Right ventricle myocardium inferior (tissue), 1 donor: ENCODE results near the gene SETD3. TPM values are rescaled to one million over a fixed set of nuclear protein-coding genes. Genes with fewer than 3 reads are reported as not detected.
A peak's percentile ranks its signal among the peaks of the same experiment; 100 is the strongest.

ENCODE experiments used
- ATAC-seq: fragments of 200-7000 bp; cut with Tn5 transposase; one replicate; pipeline ENCODE4 v1.9.1; 2020; ENCODE audit warnings: mild to moderate bottlenecking, moderate library complexity
- DNase-seq: peaks from one replicate; pipeline ENCODE4 v3.0.0; 2021; ENCODE audit errors: missing footprints
- intact Hi-C: fragments of 100-400 bp; cut with DNase I; formaldehyde crosslinking; loops from one replicate; pipeline ENCODE4 v1.11.0; 2022
- total RNA-seq: library from RNA; stranded (reverse); fragmentation: NEBNext Ultra II Directional; extraction: Animal tissue kit (Norgen Biotek cat#: 25700); gene quantifications from one replicate; pipeline ENCODE4 v1.2.1, GENCODE V29; 2021
- donor health status: DM: no; HTN: yes; CAD: no; lungs with severe emphysema.

The SETD3 gene
- total RNA-seq, 1 donor from 2014 or later = 97.2 TPM

GRCh38 chr14:99507860-99508640, 27.4 kb upstream of the SETD3 start:
- DNase-seq (no peak), ATAC-seq (no peak)
- intact Hi-C loops = no loop called here

- ATAC-seq = no peak
These were observed 25.6 kb upstream of the SETD3 start for GRCh38 chr14:99506276-99506675.

GRCh38 chr14:99505089-99505488, 24.4 kb upstream of the SETD3 start:
- intact Hi-C loops = no loop called here
- no peak for ATAC-seq
- DNase-seq = no peak

More at GRCh38 chr14:99506276-99506675, 25.6 kb upstream of the SETD3 start:
- intact Hi-C loops = no loop called here
- no peak for DNase-seq

- ATAC-seq (no peak), DNase-seq (no peak)
- intact Hi-C loops = no loop called here
These were observed 23.3 kb upstream of the SETD3 start for GRCh38 chr14:99503848-99504453.

- intact Hi-C loops = no loop called here
- DNase-seq (no peak), ATAC-seq (no peak)
These were observed 22.3 kb upstream of the SETD3 start for GRCh38 chr14:99502989-99503421.

DNA sequence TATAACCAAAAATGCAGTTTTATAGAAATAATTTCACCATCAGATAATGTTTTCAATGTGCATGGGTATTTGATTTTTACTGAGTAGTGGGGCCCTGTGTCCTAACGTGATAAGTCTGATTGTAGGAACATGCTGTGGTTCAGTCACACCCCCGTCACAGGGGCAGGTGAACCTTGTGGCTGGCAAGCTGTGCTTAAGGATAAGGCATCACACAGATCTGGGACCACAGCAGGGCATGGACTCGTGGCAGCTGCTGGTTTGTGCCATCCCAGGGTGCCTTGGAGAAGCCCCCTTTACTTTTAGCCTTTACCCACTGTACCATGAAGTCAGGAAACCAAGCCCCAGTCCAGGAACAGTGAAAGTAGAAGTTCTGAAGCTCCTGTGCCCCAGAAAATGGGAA, 17.2 kb upstream of the SETD3 start:
- no peak for DNase-seq
- no peak for ATAC-seq
- intact Hi-C loops = no loop called here

GRCh38 chr14:99497341-99497740, 16.7 kb upstream of the SETD3 start:
- ATAC-seq (no peak), DNase-seq (no peak)
- intact Hi-C loops = no loop called here

GRCh38 chr14:99484106-99484505, 3.4 kb upstream of the SETD3 start:
- intact Hi-C loops = no loop called here
- DNase-seq (no peak), ATAC-seq (no peak)

DNA sequence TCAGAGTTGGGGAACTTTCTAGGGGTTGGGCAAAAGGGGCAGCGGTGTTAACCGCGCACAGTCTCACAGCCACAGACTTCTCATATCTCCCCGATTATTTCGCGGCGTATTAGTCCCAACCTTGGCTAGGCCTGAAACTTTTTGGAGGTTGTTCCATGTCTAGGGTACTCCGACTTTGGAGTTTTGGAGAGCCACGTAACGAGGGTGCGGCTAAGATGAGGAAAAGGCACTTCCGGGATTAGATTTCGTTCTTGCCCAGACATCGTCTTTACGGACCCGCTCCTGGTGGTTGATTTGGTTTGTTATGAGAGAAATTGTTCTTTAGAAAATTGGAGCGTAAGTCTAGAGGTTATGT, 1.1 kb upstream of the SETD3 start:
- intact Hi-C loops = no loop called here
- no peak for ATAC-seq
- DNase-seq = no peak

DNA sequence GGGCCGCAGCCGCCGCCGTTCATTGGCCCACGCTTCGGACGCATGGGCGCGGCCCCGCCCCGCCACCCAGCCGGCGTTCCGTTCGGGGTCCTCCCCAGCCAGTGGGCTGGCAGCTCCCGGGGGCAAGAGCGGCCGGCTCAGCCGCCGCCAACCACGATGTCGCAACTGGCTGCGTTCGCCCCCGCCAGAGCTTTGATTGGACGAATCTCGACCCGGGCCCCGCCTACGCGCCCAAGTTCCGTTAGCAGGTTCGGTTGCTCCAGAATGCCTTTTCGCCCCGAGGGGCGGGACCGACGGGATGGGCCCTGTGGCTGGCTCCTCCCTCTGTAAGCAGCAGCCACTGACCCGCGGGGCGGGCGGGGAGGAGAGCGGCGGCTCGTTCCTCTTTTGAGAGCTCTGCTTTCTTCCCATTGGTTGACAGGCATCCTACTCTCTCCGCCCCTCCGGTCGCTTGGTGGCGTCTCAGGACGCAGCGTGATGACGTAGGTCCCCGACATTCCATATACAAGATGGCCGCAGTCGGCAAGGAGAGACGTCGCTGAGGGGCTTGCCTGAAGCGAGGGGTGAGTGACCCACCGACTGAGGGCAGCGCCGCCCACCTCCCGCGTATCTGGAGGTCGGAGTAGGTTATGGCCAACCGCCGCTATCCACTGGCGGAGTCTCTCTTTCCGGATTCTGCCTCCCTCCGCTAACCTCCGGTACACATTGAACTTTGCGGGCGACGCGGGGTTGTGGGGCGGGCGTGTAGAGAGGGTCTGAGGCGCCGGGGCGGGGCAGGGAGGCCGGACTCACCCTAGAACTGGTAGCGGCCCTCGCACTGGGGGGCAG, 472 bp upstream of the SETD3 start, which contains the start of gene CCNK:
Gene CCNK (plus strand): TSS at position 493 of the 828 bp plus-strand sequence. CDS start 11,269 bp downstream, outside the sequence.
- ATAC-seq = peak; percentile 97
- intact Hi-C loops = no loop called here

DNA sequence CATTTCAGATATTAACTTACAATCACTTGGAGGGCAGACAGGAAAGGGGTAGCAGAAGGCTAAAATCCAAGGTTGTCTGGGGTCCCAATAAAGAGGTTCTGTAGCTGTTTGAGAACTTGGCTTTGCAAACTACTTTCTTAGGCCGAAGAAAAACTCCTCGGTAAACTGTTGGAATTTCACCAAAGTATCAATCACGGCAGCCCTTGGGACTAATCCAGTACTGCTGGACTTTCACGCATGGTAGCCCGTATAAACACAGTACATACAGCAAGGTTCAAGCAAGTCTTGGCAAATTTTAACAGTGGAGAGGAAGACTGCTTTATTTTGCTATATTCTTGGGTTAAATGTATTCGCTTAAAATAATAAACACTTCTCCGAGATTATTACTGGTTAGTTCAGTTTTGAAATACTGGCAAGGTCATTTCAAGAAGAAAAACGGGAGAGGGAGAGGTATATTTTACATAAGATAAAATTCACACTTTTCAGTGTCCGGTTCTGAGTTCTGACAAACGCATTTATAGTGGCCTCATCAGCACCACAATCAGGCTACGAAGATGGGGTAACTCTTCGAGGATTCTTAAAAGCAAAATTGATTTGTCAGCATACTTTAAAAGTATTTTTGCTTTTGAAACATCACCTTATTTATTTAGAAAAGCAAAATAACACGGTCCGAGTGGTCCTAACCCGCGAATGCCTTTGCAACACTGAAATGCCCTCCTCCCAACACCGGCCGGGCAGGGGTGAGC, 1.3 kb downstream of the SETD3 start:
- no peak for ATAC-seq
- intact Hi-C loops = no loop called here
- no peak for DNase-seq

More for the DNA sequence above, 472 bp upstream of the SETD3 start, which contains the start of gene CCNK:
- DNase-seq = peak; percentile 100

- ATAC-seq = no peak
- intact Hi-C loops = no loop called here
- DNase-seq = no peak
These were observed 2.5 kb downstream of the SETD3 start for GRCh38 chr14:99478128-99478527.

DNA sequence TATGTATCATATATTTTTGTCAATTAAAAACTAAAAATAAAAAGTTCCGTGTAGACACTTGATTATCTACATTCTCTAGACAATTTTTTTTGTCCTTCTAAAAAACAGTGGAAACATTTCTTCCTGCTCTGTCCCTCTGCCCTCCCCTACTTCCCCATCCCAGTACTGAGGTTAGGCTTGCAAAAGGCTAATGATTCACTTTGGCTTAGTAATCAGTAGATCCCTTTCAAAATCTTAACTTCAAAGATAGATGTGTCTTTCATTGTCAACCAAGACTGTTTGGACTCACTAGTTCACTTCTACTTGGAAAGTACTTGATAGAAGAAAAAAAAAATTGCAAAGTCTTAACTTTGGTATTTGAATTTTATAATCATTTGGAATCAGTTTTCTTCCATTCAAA, 3.8 kb downstream of the SETD3 start:
- intact Hi-C loops = no loop called here
- ATAC-seq (no peak), DNase-seq (no peak)

- DNase-seq = no peak
- no peak for ATAC-seq
- intact Hi-C loops = no loop called here
These were observed 5.0 kb downstream of the SETD3 start for GRCh38 chr14:99475660-99476059.

- DNase-seq (no peak), ATAC-seq (peak; percentile 39)
- intact Hi-C loops = no loop called here
These were observed 5.5 kb downstream of the SETD3 start for GRCh38 chr14:99475179-99475578.

- intact Hi-C loops = no loop called here
- ATAC-seq (no peak), DNase-seq (no peak)
These were observed 7.2 kb downstream of the SETD3 start for GRCh38 chr14:99473458-99473857.

DNA sequence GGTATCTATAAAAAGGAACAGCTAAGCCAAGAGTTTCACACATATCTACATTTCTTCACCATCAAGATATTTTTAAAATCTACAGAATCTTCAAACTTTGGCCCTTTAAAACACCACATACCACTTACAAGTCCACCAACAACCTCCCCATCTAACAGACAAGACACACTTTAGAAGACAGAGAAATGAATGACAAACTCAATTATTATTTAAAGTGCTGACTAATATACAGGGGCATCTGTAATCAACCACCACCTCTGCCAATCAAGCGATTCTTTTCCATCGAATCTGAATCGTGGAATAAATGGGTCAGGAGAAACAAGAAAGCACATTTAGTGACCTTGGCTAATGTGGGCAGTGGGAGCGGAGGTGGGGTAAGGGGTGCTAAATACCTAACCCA, 7.7 kb downstream of the SETD3 start:
- no peak for DNase-seq
- intact Hi-C loops = no loop called here
- ATAC-seq = no peak

DNA sequence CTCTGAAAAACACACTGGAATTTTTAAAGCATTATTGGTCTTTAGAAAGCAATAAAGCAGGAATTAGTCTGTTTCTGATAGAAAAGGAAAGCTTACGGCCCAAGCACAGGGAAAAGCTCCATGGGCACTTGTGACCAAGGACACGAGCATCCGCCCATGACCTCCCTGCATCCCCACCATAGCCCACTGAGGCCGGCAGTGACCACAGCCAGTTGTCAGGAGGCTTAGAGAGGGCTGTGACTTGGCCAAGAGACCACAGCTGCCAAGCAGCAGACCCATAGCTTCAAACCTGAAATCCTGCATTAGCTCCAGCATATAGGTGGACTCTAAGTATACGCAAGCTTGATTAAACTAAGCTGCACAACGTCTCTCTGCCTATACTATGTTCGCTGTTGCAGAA, 8.9 kb downstream of the SETD3 start:
- intact Hi-C loops = no loop called here
- no peak for ATAC-seq
- DNase-seq = no peak
